ENCODE results near the gene SCGB3A2.
"Not testable (repeated sequence)": the region's sequence is repeated elsewhere in the genome, so short reads cannot be mapped to it uniquely, and the experiment has no call there.

Gene SCGB3A2

DNA sequence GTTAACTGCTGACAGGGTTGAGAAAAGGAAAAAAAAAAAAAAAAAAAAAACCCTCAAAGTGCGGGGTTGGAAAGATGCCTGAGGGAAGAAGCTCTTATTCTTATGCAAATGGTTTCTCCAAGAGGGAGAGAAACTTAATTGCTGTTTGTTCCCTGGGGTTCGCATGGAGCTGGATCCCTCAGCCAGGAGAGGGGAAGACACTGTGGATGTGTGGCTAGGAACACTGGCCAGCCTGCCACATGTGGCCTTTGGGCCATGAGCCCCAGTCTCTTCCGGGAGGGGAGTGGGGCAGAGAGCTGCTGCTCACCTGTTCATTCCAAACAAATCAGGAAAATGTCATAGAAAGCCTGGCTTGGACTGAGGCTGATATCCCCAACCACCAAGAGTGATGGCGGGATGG is 9.4 kb upstream of the SCGB3A2 start:
- no peak for DNase-seq

DNA sequence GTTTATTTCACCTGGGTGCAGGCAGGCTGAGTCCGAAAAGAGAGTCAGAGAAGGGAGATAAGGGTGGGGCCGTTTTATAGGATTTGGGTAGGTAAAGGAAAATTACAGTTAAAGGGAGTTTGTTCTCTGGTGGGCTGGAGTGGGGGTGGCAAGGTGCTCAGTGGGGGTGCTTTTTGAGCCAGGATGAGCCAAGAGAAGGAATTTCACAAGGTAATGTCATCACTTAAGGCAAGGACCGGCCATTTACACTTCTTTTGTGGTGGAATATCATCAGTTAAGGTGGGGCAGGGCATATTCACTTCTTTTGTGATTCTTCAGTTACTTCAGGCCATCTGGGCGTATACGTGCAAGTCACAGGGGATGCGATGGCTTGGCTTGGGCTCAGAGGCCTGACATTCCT is 8.6 kb upstream of the SCGB3A2 start:
- not testable (repeated sequence) for DNase-seq

DNA sequence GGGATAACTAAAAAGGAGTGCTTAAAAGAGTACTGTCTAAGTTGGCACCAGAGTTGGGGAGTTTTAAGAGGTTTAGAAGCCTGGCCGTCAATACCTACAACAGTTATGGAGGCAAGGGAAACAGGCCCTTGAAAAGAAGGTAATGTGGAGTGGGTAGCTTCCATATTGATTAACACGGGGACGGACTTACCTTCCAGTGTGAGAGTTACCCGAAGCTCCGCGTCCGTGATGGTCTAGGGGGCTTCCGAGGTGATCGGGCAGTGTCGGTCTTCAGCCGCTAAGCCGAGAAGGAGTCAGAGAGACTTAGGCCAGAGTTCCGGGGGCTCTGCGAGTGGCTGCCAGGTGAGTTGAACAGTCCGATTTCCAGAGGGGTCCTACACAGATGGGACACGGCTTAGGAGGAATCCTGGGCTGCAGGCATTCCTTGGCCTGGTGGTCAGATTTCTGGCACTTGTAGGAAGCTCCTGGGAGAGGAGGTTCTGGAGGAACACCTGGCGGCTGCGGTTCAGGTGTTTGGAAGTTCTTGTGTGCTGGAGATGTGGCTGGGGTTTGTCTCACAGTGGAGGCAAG is 6.4 kb upstream of the SCGB3A2 start:
- DNase-seq = not testable (repeated sequence)

DNA sequence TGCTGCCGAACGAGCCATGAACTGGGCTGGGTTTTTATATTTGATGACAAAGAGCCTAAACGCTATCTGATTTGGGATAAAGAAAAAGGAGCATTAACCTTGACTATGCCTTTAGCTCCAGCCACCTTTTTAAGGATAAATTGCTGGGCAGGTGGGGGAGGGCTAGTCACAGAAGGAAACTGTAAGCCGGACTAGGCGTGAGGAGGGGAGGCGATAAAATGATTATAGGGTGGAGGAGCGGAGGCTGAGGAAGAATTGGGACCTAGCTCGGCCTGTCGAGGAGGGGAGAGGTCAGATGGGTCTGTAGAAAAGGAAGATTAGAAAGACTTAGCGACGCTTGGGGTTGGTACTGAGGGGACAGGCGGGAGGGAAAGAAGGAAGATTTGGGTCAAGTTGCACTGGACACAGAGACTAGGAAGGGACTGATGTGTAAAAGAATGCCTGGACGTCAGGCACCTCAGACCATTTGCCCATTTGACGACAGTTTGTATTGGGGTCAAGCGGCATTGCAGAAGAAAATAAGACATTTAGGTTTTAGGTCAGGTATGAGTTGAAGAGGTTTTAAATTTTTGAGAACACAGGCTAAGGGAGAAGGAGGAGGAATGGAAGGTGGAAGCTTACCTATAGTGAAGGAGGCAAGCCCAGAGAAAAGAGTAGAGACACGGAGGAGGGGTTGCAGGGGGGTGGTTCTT is 5.6 kb upstream of the SCGB3A2 start:
- not testable (repeated sequence) for DNase-seq

DNA sequence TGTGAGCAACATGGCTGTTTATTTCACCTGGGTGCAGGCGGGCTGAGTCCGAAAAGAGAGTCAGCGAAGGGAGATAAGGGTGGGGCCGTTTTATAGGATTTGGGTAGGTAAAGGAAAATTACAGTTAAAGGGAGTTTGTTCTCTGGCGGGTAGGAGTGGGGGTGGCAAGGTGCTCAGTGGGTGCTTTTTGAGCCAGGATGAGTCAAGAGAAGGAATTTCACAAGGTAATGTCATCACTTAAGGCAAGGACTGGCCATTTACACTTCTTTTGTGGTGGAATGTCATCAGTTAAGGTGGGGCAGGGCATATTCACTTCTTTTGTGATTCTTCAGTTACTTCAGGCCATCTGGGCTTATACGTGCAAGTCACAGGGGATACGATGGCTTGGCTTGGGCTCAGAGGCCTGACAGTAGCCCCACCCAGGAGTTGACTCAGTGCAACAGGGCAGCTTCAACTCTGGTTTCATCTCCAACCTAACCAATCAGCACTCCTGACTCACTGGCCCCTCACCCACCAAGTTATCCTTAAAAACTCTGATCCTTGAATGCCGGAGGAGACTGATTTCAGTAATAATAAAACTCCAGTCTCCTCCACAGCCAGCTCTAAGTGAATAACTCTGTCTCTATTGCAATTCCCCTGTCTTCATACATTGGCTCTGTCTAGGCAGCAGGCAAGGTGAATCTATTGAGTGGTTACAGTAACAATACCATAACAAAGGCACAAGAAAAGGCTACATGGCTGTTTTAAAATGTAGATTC is 4.2 kb upstream of the SCGB3A2 start:
- DNase-seq = not testable (repeated sequence)

DNA sequence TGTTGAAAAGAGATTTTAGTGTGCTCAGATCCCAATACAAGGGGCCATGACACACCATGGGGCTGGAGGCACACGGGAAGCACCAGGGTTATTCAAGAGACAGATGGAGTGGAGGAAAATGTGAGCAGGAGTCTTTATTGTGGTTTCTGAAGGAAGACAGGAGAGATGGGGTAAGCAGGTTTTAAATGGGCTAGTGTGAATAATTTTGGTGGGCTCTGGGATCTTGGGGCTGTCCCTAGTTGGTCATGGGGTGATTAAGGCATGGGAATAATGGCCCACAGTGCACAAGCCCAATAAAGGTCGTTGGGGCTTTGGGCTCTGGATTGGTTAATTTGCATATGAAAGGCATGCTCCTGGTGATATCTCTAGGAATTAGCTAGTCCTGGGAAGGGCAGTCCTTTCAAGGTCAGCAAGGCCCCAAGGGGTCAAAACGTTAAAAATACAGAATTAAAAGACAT is 3.6 kb upstream of the SCGB3A2 start:
- DNase-seq = no peak

DNA sequence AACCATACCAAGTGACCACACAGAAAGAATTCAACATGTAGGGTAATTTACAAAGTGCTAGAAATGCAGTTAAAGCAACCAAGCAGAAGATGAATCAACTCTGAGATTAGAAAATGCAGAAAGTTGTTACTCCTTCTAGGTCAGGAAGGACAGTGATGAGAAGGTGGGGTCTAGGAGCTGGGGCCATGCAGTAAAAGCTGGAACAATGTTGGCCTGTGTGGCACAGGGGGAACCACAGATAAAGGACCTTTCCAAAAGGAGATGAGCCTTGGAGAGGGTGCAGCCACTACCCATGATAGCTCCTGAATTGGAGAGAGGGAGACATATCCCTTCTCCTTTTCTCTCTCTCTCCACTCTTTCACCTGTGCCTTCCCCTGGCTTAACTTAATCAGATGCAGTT is 2.4 kb upstream of the SCGB3A2 start:
- DNase-seq = no peak

DNA sequence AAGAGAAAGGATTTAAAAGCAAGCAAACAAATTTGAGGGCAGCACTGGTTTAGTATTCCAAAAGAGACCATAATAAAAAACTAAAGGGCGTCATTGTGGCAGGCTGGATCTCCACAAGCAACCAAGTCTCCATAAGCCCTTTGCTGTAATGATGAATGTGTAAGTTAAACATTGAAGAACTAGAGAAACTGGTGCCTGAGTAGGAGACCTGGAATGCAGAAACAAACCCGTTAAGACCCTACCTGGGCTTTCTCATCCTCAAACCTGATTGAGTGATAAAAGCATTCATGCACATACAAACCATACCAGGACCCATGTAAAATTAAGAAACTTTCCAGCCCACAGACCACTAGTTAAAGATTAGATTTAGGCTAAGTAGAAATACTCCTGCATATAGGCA is 1.9 kb upstream of the SCGB3A2 start:
- DNase-seq = no peak

DNA sequence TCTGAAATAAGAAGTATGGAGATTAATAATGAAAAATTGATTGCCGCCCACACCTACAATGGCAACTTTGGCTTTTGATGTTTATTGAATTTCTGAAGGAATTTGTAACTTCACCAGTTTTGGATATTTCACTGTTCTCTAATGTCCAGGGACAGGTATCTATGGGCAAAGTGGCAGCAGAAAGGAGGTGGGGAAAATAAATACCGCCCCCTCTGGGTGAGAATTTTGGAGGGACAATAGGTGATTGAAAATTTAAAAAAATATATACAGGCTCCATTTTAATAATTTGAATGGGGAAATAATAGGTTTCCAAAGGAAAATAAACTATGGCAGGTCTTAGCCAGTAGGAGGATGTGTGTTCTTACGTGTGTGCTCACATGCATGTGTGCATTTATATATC is 1.3 kb downstream of the SCGB3A2 start:
- no peak for DNase-seq

DNA sequence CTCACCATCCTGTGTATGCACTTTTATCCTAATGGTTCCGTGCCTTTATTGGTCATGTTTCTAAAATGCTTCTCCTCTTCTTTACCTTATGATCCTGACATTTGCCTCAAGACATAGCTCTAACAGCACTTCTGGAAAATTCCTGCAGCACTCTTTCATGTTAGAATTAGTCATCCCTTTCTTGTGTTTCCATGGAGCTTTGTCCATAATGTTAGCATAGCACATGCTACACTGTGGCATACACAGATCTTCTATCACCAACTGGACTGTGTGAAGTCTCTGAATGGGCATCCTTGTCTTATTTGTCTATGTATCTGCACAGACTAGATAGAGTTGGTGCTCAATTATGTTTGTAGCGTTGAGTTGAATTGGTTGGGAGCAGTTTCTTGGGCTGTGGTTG is 2.0 kb downstream of the SCGB3A2 start:
- DNase-seq = no peak

DNA sequence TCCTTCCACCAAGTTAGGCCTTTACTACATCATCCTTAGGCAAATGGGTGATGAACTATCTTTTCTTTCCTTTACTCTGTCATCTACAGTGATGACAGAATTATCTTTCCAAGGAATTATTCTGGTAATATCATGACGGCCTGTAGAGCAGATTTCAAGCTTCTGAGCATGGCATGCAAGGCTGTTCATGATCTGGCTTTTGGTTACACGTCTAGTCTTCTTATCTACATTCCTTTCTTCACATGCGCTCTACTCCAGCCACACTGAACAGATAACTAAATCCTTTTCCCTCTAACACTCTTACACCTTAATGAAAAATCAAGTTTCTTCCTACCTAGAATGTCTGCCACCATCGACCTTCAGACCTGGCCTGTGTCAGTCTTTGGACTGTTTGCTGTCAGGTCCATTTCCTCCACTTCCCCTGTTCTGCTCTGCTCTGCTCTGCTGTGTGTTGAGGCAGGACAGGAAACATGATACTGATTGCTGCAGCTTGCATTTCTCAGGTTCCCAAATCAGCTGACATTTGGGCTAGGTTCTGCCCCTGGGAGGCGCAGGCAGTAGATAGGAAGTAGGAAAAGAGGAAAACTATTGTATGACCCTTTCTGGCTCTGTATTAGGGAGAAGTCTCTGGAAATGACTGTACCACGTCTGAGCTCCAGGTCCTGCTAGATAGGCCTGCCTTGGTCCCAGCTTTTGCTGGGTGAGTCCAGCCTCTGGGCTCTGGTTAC is 4.2 kb downstream of the SCGB3A2 start:
- no peak for DNase-seq

DNA sequence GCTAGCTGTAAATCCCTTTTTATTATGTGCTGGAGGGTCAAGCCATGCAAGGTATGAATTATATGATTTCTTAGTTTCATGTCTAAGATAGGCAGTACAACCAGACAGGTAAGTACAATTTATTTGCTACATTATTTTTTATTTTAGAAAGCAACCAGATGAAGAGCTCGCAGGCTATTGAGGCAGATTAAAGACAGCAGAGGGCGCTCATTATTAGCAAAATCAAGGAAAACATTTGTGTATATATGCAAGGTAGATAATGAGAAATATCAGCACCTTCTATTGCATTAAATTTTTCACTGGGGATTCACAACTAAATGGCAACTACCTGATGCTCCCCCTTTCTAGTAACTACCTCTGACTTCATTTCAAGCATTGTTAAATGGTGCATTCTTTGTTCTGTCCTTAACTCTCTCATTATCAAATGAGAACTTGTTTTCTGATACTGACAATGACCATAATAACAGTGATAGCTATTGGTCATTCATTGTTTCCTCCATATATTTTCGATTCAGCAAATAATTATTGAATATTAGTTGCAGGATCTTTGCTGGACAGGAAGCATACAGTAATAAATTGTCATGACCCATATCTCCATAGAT is 8.6 kb downstream of the SCGB3A2 start:
- DNase-seq = peak in 1 of 2 experiments; percentile 28

DNA sequence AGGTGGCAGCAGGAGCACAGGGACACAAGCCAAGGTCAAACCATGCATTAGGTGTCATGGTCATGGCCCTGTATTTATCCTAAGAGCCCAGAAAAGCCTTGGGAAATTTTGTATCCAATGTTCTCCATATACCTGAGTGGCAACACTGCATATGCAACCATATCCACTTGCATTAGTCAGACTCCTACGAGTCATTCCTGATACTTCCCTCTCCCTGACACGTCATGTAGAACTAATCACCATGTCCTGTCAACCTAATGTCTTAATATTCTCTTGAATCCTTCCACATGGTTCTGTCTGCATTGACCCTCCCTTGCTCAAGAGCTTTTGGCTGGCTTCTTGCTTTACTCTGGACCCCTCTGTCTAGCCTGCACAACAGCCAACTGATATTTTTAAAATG is 9.4 kb downstream of the SCGB3A2 start:
- no peak for DNase-seq

DNA sequence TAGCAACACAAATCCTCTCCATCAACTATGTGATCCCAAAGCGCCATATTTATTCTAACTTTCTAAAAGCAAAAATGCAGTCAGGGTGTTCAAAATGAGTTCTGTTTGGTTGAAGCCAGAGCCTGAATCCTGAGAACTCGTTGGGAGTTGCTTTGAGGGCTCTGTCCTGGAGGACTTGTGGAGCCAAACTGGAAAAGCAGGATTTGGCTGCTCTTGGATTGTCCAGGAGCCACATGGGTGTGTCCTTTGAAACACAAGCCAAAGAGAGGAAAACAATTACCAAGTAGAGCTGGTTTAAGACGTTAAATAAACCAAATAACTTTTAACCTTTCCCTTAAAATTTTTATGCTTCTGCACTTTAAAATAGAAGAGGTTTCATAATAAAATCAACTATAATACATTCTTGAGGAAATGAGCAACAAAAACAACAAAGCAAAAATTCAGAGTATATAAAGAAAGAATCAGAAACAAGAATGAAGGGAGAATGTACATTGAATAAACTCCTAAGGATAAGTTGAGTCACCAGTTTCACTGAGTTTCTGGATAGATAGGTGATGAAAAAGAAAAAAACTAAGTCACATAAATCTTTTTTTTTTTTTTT is 14.3 kb downstream of the SCGB3A2 start:
- DNase-seq = no peak

DNA sequence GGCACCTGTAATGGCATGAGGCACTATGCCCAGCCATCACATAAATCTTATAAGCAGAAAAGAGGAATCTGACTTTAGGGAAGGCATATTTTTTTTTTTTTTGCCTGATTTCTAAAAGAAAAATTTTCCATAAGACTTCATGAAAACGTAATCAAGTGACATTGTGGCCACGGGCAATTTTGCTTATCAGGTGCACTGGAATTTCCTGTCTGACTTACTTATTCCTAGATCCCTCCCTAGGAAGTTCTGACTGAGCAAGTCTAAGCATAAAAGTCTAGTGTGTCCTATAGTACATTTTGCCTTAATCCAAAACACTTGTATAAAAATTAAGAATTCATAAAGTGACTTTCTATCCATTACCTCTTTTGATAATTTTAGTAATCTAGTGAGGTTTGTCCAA is 15.3 kb downstream of the SCGB3A2 start:
- no peak for DNase-seq

DNA sequence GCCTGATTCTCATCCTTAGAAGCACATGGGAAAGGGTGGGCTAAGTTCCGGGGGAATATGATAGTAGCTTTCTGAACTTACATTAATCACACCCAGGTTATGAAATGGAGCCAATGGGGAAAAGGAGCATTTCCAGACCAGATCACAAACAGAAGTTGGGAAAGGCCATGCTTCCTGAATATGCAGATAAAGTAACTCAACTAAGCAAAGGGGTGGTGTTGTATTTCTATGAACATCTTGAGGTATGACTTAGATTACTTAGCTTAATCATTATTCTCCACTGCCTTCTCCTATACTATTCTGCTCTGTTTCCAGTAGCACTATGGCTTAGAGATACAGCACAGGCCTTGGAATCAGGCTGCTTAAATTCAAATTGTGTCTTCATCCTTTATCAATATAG is 17.4 kb downstream of the SCGB3A2 start:
- DNase-seq = no peak

DNA sequence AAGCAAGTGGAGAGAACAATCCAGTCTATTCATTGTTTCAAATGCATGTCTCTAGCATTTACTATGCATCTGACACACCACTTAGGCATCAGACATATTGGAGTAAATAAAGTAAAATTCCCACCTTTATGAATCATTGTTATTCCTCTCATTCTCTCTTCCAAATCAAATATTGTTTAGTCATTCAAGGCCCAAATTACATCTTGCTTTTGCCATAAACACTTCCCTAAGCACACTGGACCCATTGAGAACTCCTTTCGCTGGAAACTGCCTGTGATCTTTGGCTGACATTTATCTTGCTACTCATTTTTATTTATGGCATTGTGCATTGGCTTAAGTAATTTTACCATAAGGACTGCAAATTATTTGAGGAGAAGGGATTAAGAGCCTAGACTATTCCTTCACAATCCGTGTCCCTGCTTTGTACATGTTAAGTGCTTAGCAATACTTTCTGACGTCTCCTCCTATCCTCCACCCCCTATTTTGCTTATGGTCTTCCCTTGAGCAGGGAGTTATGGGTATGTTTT is 20.4 kb downstream of the SCGB3A2 start:
- no peak for DNase-seq

DNA sequence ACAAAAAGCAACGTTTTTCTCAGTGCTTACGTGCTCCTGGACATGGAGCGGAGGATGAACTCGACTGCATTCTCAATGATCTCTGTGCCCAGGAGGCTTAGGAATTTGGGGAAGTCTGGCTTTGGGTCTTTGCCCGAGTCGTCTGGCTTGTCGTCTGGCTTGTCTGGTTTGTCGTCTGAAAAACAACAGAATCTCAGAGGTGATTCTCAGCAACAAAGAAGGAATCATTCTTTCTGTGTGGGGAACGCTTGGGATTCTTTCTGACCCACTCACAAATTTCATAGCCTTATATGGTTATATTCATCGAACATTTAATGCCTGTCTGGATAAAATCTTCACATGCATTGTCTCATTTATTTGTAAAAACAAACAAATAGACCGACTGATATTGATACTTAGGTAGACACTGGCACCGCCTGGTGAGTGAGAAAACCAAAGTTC is 23.1 kb downstream of the SCGB3A2 start:
- no peak for DNase-seq

DNA sequence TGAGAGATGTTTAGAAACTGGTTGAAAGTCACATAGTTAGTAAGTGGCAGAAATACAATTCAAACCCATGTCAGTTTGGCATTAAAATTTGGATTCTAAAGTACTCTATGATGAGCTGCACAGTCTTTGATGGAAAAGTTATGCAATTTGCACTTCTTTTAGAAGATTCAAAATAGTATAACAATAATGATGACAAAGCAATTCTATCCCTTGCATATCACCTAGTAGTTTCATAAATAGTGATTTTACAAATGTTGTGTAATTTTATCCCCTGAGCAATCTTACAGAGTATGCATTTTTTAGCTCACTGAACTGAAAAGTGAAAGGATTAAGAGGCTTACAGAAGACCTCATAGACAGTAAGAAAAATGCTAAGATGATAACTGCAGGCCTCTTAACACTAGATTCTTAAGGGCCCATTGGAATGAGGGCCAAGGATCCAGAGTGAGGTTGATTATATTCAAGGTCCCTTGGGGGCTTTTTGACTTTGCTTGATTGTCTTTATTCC is 24.2 kb downstream of the SCGB3A2 start:
- no peak for DNase-seq

DNA sequence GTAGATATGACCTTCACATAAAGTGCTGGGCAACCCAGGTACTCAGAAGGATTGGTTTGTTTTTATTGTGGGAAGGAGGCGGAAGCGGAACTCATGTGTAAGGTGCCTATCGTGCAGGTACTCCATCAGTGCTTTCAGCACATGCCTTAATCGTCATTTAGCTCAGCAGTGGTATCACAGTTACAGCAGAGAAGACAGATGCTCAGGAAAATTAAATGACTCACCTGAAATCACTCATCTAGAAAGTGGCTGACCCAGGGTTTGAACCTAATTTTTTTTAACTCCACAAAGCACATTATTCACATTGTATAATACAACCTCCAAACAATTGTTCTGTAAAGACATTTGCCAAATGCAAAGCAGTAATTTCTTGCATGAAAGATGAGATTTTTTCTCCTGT is 25.6 kb downstream of the SCGB3A2 start:
- no peak for DNase-seq

DNA sequence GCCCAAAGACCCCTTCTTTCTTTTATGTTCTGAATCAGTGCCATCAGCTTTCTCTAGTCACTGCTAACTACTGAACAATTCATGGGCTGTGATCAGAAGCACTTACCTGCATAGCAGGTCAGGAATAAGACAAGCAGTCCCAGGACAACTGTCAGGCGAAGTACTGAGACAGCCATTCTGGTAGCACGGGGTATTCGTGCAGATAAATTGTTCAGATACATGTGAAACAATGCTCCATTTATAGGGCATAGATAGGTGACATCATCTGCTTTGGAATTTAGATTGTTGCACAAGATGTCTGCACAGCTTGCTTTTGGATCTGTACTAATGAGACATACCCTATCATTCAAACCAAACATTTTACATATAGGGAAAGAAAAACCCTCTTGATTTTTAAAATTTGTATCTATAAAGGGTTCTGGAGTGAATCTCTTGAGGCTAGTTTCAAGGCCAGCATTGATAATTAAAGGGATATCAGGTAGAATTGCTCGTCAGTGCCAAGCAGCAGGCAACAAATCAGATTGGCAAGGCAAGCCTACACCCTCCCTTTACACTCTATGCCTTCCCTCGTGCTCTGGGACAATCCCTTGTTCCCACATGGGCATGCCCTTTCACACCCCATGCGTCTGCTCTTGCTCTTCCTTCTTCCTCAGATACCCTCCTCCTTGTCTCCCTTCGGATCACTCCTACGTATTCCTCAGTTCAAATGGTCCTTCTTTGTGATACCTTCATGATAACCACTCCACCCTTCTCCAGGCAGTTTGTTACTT is 28.0 kb downstream of the SCGB3A2 start, which contains the start of gene C5orf46:
TSS of gene C5orf46 (minus strand) at position 213 of the 770 bp plus-strand sequence. CDS start at position 176, 37 bp downstream.
- no peak for DNase-seq
